BLaER1 (cell line): ENCODE results near the gene FARP2.
"Not testable (repeated sequence)": the region's sequence is repeated elsewhere in the genome, so short reads cannot be mapped to it uniquely, and the experiment has no call there.

Source experiments
- H3K27ac ChIP-seq: shearing (Covaris generic); formaldehyde crosslinking; 2 replicates; pipeline ENCODE4 v1.8.1; 2022
- H3K27me3 ChIP-seq: shearing (Covaris generic); formaldehyde crosslinking; 2 replicates; pipeline ENCODE4 v1.8.1; 2022
- H3K36me3 ChIP-seq: shearing (Covaris generic); formaldehyde crosslinking; 2 replicates; pipeline ENCODE4 v1.8.1; 2022
- H3K4me1 ChIP-seq: shearing (Covaris generic); formaldehyde crosslinking; 2 replicates; pipeline ENCODE4 v1.8.1; 2022
- H3K4me2 ChIP-seq: shearing (Covaris generic); formaldehyde crosslinking; 2 replicates; pipeline ENCODE4 v1.8.1; 2022
- H3K4me3 ChIP-seq: shearing (Covaris generic); formaldehyde crosslinking; 2 replicates; pipeline ENCODE4 v1.8.1; 2022
- H3K9ac ChIP-seq: shearing (Covaris generic); formaldehyde crosslinking; 2 replicates; pipeline ENCODE4 v1.8.1; 2022
- H3K9me3 ChIP-seq: shearing (Covaris generic); formaldehyde crosslinking; 2 replicates; pipeline ENCODE4 v1.8.1; 2022
- H4K20me1 ChIP-seq: shearing (Covaris generic); formaldehyde crosslinking; 2 replicates; pipeline ENCODE4 v1.8.1; 2022
- Cebpa-rat ChIP-seq: shearing (Covaris generic); IDR thresholded peaks from 2 replicates; pipeline ENCODE4 v1.8.1; 2022

FARP2 gene

DNA sequence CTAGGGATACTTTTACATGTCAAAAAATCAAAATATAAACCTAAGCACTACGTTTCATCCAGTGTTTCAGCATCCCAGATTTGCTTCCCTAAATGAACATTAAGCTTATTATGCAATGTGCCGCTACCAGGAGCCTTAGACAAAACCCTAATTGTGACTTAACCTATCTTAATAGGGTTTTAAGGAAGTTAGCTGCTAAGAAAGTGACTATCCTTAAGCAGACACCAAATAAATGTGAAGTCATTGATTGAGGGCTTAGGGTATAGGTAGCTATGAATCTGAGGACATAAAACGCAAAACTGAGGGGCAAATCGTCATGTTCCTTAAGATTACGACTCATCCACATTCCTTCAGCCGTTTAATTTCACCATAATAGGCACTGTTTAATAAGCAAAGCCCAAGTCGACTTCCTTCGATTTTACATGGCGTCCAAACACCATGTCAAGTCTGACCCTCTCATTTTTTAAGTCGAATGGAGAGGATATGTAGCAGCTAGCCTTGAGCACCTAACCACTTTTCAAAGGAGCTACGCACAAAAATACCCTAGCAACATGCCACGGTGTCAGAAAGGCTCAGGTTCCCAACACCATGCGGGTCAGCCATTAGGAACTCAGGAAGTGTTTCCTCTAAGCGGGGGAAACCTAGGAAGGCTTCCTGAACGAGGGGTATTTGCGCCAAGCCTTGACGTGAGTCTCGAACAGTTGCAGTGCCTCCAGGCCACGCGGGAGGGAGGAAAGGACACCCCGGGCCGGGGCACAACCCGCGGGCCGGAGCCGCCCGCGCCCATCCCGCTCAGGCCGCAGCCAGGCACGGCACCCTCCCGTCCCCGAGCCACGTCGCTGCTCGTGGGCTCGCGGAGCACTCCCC lies 41.6 kb upstream of the FARP2 start:
- Histone ChIP-seq H3K27ac (peak overlapping the region; percentile 99), H3K36me3 (peaks cover 7% of the 10 kb centered on the region; the same call in 1 of the 2 replicates), H3K4me2 (peak overlapping the region; percentile 81), H3K4me3 (peak overlapping the region; percentile 87), H3K27me3 (no peaks in the 10 kb centered on the region), H3K9ac (peak overlapping the region; percentile 98), H3K4me1 (peaks cover 75% of the 10 kb centered on the region), H4K20me1 (peaks cover 52% of the 10 kb centered on the region), H3K9me3 (no peaks in the 10 kb centered on the region)
- no peak for TF ChIP-seq Cebpa-rat

DNA sequence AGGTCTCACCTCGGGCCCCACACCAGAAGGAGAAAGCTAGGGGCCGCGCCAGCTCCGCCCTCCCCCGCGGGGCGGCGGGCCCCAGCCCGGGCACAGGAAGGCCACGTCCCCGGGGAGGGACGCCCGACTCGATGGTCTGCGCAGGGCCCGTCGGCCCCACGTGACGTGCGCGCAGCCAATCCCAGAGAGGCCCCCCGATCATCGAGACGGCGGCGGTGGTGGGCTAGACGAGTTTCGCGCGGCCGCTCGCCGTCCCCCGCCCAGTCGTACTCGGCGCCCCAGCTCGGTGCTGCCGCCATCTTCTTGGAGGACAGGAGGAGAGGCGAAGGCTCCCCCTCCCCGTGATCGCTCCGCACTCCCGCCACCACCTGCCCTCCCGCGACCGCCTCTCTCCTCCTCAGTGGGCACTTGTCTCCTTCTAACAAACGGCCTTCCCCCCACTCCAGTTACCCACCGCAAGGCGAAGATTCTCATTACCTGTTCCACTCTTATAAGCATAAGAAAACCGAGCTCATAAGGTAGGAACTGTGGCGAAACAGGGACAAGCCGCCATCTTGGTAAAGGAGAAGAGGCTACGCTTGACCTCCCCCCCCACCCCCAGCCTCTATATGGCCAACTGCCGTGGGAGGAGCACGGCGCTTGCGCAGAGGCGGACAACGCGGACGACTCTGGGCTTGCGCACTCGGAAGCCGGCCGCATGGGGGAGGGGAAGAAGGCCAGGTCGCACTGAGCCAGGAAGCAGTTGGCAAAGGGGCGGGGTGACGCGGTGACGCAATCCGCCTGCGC lies 40.8 kb upstream of the FARP2 start, which contains the start of gene HDLBP:
Gene HDLBP (minus strand): TSS at position 580 of the 786 bp plus-strand sequence. CDS start 48,803 bp downstream, outside the sequence.
- H3K27ac ChIP-seq = peak within 1 kb of the TSS; percentile 99
- peak within 1 kb of the TSS; percentile 81 for H3K4me2 ChIP-seq
- H3K4me3 ChIP-seq = peak within 1 kb of the TSS; percentile 87
- peaks cover 16% of the 10 kb centered on the region; the same call in 1 of the 2 replicates for H3K36me3 ChIP-seq
- no peaks in the 10 kb centered on the region for H3K27me3 ChIP-seq
- H4K20me1 ChIP-seq = peaks cover 52% of the 10 kb centered on the region
- peak; percentile 83 for TF ChIP-seq Cebpa-rat
- peaks cover 75% of the 10 kb centered on the region for H3K4me1 ChIP-seq
- H3K9me3 ChIP-seq = no peaks in the 10 kb centered on the region
- H3K9ac ChIP-seq = peak within 1 kb of the TSS; percentile 98

DNA sequence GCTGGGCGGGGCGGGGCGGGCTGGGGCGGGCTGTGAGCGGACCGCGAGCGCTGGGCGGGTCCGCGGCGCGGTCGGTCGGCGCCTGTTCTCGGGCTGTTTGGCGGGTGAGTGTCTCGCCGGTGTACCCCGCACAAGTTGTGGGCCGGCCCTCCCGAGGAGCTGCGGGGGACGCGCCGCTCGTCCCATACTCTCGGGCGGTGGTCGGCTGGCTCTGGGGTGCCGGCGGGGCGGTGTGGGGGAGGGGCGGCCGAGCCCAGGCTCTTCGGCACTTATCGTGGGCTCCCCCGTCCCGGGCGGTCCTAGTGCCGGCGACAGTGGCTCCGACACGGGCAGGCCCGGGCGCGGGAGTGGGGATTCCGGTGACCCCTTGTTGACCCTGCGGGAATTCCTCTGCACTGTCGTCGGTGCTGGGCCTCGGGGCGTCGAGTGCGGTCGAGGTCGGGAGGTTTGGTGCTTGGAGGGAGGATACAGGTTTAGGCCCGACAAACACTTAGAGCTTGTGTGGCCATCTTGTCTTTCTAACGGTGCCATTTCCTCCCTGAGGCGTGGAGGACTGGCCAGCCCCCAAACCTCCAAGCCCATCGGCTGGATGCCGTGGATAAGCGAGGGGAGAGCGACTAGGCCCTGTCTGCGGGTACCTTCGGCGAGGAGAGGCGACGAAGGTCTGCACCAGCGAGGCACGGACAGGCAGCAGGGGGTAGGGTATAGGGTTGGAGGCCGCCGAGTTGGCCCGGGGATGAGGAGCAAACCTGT lies 40.0 kb upstream of the FARP2 start, which contains the start of gene SEPTIN2:
Gene SEPTIN2 (plus strand): TSS at position 47 of the 753 bp plus-strand sequence. CDS start 8,308 bp downstream, outside the sequence.
- no peak for TF ChIP-seq Cebpa-rat
- H3K27ac ChIP-seq = peak within 1 kb of the TSS; percentile 99
- H3K36me3 ChIP-seq = peaks cover 18% of the 10 kb centered on the region; the same call in 1 of the 2 replicates
- H3K9ac ChIP-seq = peak within 1 kb of the TSS; percentile 98
- peaks cover 52% of the 10 kb centered on the region for H4K20me1 ChIP-seq
- peaks cover 75% of the 10 kb centered on the region for H3K4me1 ChIP-seq
- H3K4me2 ChIP-seq = peak within 1 kb of the TSS; percentile 81
- no peaks in the 10 kb centered on the region for H3K27me3 ChIP-seq
- H3K4me3 ChIP-seq = peak within 1 kb of the TSS; percentile 87
- H3K9me3 ChIP-seq = no peaks in the 10 kb centered on the region

DNA sequence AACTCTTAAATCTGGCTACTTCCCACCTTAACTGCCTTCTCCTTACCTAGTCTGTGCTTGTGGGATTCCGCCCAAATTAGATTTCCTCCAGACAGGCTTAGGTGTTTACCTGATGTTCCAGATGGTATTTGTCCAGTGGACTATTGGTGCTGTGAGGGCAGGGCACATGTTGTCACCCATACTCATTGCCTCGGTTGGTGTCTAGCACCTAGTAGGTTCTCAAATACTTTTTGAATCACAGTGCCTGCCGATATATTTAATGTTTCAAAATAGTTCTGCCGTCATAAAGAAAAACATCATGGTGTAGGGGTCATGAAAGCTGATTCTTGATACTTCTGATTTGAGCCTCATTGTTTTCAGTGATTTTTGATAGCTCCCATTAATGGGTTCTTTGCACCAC lies 39.3 kb upstream of the FARP2 start:
- H3K4me2 ChIP-seq = peak overlapping the region; percentile 80
- TF ChIP-seq Cebpa-rat = no peak
- H4K20me1 ChIP-seq = peaks cover 58% of the 10 kb centered on the region
- peak overlapping the region; percentile 87 for H3K4me3 ChIP-seq
- H3K4me1 ChIP-seq = peaks cover 75% of the 10 kb centered on the region
- peak overlapping the region; percentile 99 for H3K27ac ChIP-seq
- H3K9ac ChIP-seq = peak overlapping the region; percentile 96
- no peaks in the 10 kb centered on the region for H3K27me3 ChIP-seq
- peaks cover 18% of the 10 kb centered on the region; the same call in 1 of the 2 replicates for H3K36me3 ChIP-seq
- no peaks in the 10 kb centered on the region for H3K9me3 ChIP-seq

DNA sequence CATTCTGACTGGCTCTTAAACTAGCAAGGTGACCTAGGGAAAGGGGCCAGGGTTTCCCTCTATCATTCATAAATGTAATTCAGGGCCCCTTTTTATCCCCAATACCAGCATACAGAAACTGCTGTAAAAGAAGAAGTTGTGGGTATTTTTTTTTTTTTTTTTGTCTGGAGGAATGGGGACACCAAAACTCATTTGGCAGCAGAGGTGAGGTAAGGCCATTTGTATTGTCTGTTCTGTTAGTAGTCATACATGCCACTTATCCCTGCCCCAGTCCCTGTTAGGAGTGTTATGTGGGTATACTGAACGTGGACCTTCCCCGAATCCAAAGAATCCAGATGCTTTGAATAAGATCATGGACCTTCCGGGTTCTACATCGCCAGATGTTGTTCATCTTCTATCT lies 38.7 kb upstream of the FARP2 start:
- Histone ChIP-seq H3K4me2 (peak overlapping the region; percentile 80), H3K36me3 (peaks cover 18% of the 10 kb centered on the region; the same call in 1 of the 2 replicates), H3K4me1 (peaks cover 75% of the 10 kb centered on the region), H3K27me3 (no peaks in the 10 kb centered on the region), H3K27ac (peak overlapping the region; percentile 99; the same call in 1 of the 2 replicates), H3K4me3 (peak overlapping the region; percentile 87), H3K9me3 (no peaks in the 10 kb centered on the region), H3K9ac (peak overlapping the region; percentile 96), H4K20me1 (peaks cover 64% of the 10 kb centered on the region)
- TF ChIP-seq Cebpa-rat = no peak

DNA sequence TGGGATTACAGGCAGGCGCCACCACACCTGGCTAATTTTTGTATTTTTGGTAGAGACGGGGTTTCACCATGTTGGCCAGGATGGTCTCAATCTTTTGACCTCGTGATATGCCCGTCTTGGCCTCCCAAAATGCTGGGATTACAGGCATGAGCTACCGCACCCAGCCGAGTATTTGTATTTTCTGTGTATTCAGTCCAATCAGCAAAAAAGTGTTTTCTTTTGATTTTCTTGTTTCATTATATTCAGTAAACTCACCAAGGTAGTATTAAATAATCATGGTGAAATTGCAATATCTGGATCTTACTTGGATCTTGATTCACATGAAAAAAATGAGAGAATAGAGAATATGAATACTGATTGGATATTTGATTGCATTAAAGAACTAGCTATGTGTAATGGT lies 37.3 kb upstream of the FARP2 start:
- H3K9ac ChIP-seq, H3K27me3 ChIP-seq, H3K4me3 ChIP-seq, H3K27ac ChIP-seq, H3K9me3 ChIP-seq: not testable (repeated sequence)
- Histone ChIP-seq H3K4me2 (peak overlapping the region; percentile 80), H4K20me1 (peaks cover 78% of the 10 kb centered on the region), H3K4me1 (peaks cover 74% of the 10 kb centered on the region), H3K36me3 (peaks cover 27% of the 10 kb centered on the region; the same call in 1 of the 2 replicates)

DNA sequence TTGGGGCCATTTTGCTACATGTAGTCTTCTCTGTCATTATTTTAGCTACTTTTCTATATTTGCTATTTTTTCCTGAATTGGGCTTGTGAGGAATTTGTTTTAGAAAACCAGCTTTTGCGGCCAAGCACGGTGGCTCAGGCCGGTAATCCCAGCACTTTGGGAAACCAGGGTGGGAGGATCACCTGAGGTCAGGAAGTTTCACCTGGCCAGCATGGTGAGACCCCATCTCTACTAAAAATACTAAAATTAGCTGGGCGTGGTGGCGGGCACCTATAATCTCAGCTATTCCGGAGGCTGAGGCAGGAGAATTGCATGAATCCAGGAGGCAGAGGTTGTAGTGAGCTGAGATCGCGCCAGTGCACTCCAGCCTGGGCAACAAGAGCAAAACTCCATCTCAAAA lies 35.7 kb upstream of the FARP2 start:
- peaks cover 77% of the 10 kb centered on the region for H3K4me1 ChIP-seq
- TF ChIP-seq Cebpa-rat = no peak
- H3K9me3 ChIP-seq = no peaks in the 10 kb centered on the region
- no peaks in the 10 kb centered on the region for H3K27me3 ChIP-seq
- peaks cover 40% of the 10 kb centered on the region for H3K36me3 ChIP-seq
- no peak overlapping the region for H3K9ac ChIP-seq
- H3K4me2 ChIP-seq = peak overlapping the region; percentile 80
- H3K27ac ChIP-seq = no peak overlapping the region
- H3K4me3 ChIP-seq = no peak overlapping the region
- peaks cover 94% of the 10 kb centered on the region for H4K20me1 ChIP-seq

DNA sequence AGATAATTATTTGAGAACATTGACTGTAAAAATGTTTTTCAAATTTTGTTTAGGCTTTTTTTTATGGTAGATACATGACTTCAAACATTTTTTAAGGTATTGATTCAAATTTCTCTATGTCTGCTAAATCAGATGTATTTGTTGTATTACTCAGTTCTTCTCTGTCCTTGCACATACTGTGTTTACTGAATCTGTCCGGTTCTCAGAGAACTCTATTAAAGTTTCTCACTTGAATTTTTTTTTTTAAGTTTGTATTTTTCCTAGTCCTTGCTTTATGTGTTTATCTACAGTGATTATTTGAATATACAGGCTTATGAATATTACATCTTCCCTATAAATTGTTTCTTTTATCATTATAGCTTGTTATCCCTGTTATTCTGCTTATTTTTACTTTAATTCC lies 35.1 kb upstream of the FARP2 start:
- H3K36me3 ChIP-seq = peaks cover 45% of the 10 kb centered on the region
- H3K4me1 ChIP-seq = peaks cover 77% of the 10 kb centered on the region
- H3K27ac ChIP-seq = no peak overlapping the region
- TF ChIP-seq Cebpa-rat = no peak
- no peaks in the 10 kb centered on the region for H3K27me3 ChIP-seq
- H4K20me1 ChIP-seq = peaks cover 100% of the 10 kb centered on the region
- no peak overlapping the region for H3K9ac ChIP-seq
- H3K4me3 ChIP-seq = no peak overlapping the region
- peak overlapping the region; percentile 80; the same call in 1 of the 2 replicates for H3K4me2 ChIP-seq
- no peaks in the 10 kb centered on the region for H3K9me3 ChIP-seq

DNA sequence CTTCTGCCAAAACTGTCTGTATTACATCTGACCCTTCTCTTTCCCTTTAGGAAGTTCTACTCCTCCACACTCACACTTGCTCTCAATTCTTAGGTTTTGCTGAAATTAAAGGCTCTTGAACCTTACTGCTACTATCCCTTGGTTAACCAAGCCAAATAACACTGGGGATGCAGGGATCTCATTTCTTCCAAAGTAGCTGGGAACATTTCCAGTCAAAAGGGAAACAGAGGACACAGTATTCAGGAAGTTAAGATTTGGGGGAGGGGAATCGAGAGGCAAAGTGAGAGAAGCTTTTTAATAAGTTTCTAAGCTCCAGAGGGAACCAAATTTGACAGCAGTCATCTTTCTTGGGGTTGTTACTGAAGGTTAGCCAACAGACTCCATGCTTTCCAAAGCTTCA lies 34.2 kb upstream of the FARP2 start:
- Histone ChIP-seq H3K27me3 (no peaks in the 10 kb centered on the region), H3K4me2 (peak overlapping the region; percentile 53), H3K27ac (peak overlapping the region; percentile 37; the same call in 1 of the 2 replicates), H3K4me1 (peaks cover 77% of the 10 kb centered on the region), H3K4me3 (no peak overlapping the region), H3K36me3 (peaks cover 54% of the 10 kb centered on the region), H3K9ac (no peak overlapping the region), H3K9me3 (no peaks in the 10 kb centered on the region), H4K20me1 (peaks cover 100% of the 10 kb centered on the region)
- no peak for TF ChIP-seq Cebpa-rat
